Measurements from ENCODE around the gene FTH1.

FTH1 gene

GRCh38 chr11:61952882-61953281, 14.6 kb downstream of the FTH1 start:
- TF ChIP-seq CTCF (IDR thresholded peaks at IDR 0.05; ENCODE audit: insufficient read depth, low read length, poor library complexity, severe bottlenecking) = no peak
- H3K4me3 ChIP-seq (replicated peaks; ENCODE audit: low read depth, low read length) = no peak overlapping the region
- DNase-seq (ENCODE audit: extremely low read depth, insufficient read length) = no peak
- no peaks in the 10 kb centered on the region for H3K36me3 ChIP-seq (ENCODE audit: control insufficient read depth, insufficient read depth, low read length)
- H3K27me3 ChIP-seq (replicated peaks; ENCODE audit: control insufficient read depth, insufficient read depth, low read length) = no peaks in the 10 kb centered on the region

- Histone ChIP-seq H3K27me3 (replicated peaks; ENCODE audit: control insufficient read depth, insufficient read depth, low read length) (no peaks in the 10 kb centered on the region), H3K4me3 (replicated peaks; ENCODE audit: low read depth, low read length) (no peak overlapping the region), H3K36me3 (ENCODE audit: control insufficient read depth, insufficient read depth, low read length) (no peaks in the 10 kb centered on the region)
- no peak for TF ChIP-seq CTCF (IDR thresholded peaks at IDR 0.05; ENCODE audit: insufficient read depth, low read length, poor library complexity, severe bottlenecking)
- no peak for DNase-seq (ENCODE audit: extremely low read depth, insufficient read length)
These were observed 15.8 kb downstream of the FTH1 start for GRCh38 chr11:61951484-61952135.

GRCh38 chr11:61950035-61950547, 17.3 kb downstream of the FTH1 start, which contains the start of gene BEST1:
BEST1 (plus strand) TSS chr11:61950351; CDS start chr11:61951807, 1,456 bp downstream.
- TF ChIP-seq CTCF (IDR thresholded peaks at IDR 0.05; ENCODE audit: insufficient read depth, low read length, poor library complexity, severe bottlenecking) = no peak
- Histone ChIP-seq H3K4me3 (replicated peaks; ENCODE audit: low read depth, low read length) (no peak within 1 kb of the TSS), H3K27me3 (replicated peaks; ENCODE audit: control insufficient read depth, insufficient read depth, low read length) (peaks cover 1% of the 10 kb centered on the region; the same call in 1 of the 2 replicates), H3K36me3 (ENCODE audit: control insufficient read depth, insufficient read depth, low read length) (no peaks in the 10 kb centered on the region)
- DNase-seq (ENCODE audit: extremely low read depth, insufficient read length) = no peak

GRCh38 chr11:61949169-61950034, 18.0 kb downstream of the FTH1 start:
- Histone ChIP-seq H3K27me3 (replicated peaks; ENCODE audit: control insufficient read depth, insufficient read depth, low read length) (peaks cover 2% of the 10 kb centered on the region; the same call in 1 of the 2 replicates), H3K4me3 (replicated peaks; ENCODE audit: low read depth, low read length) (no peak overlapping the region), H3K36me3 (ENCODE audit: control insufficient read depth, insufficient read depth, low read length) (no peaks in the 10 kb centered on the region)
- no peak for TF ChIP-seq CTCF (IDR thresholded peaks at IDR 0.05; ENCODE audit: insufficient read depth, low read length, poor library complexity, severe bottlenecking)
- DNase-seq (ENCODE audit: extremely low read depth, insufficient read length) = no peak

- no peak for TF ChIP-seq CTCF (IDR thresholded peaks at IDR 0.05; ENCODE audit: insufficient read depth, low read length, poor library complexity, severe bottlenecking)
- Histone ChIP-seq H3K4me3 (replicated peaks; ENCODE audit: low read depth, low read length) (no peak overlapping the region), H3K27me3 (replicated peaks; ENCODE audit: control insufficient read depth, insufficient read depth, low read length) (peaks cover 2% of the 10 kb centered on the region; the same call in 1 of the 2 replicates), H3K36me3 (ENCODE audit: control insufficient read depth, insufficient read depth, low read length) (no peaks in the 10 kb centered on the region)
- DNase-seq (ENCODE audit: extremely low read depth, insufficient read length) = no peak
These were observed 18.9 kb downstream of the FTH1 start for GRCh38 chr11:61948505-61948904.

Measured in GM06990 (cell line).